IMR-90 (cell line): ENCODE data around the gene RAMP3. TPM values are rescaled to one million over a fixed set of nuclear protein-coding genes. Genes with fewer than 3 reads are reported as not detected.

ENCODE experiments used
- ATAC-seq: fragments of 200-7000 bp; cut with Tn5 transposase; 2 replicates; pipeline ENCODE4 v1.9.1; 2020; ENCODE audit warnings: low read depth, mild to moderate bottlenecking, moderate library complexity
- BruUV-seq: library from RNA; stranded (reverse); fragments of 400-500 nt; replicated peaks from 2 replicates; lab custom pipeline; 2021; lab: Mats Ljungman, UMichigan
- CTCF ChIA-PET: fragments of 300-600 bp; formaldehyde crosslinking; extraction: SDS; loops from one replicate; lab custom pipeline; 2021; ENCODE audit warnings: antibody characterized with exemption; lab: Yijun Ruan, JAX
- POLR2A ChIA-PET: fragments of 300-600 bp; sonication (Branson Sonifier 250); formaldehyde crosslinking; loops from one replicate; lab custom pipeline; 2022; ENCODE audit warnings: antibody characterized with exemption; ENCODE audit not compliant: unreplicated experiment; lab: Charles Lee
- DNase-seq: peaks from one replicate; pipeline ENCODE4 v3.0.0; 2013
- H2AFZ ChIP-seq: replicated peaks from 2 replicates; pipeline ENCODE3; 2013; ENCODE audit warnings: low read length, mild to moderate bottlenecking; ENCODE audit not compliant: poor library complexity
- H2AK5ac ChIP-seq: 2 replicates; pipeline ENCODE4 v1.6.1; 2013; ENCODE audit warnings: low read depth, low read length, inconsistent platforms
- H2AK9ac ChIP-seq: replicated peaks from 2 replicates; pipeline ENCODE3; 2013; ENCODE audit warnings: mild to moderate bottlenecking, low read depth, low read length, moderate library complexity; ENCODE audit not compliant: poor library complexity
- H2BK120ac ChIP-seq: 2 replicates; pipeline ENCODE4 v1.6.1; 2013; ENCODE audit warnings: low read depth, low read length, inconsistent platforms
- H2BK15ac ChIP-seq: 3 replicates; pipeline ENCODE4 v1.6.1; 2013; ENCODE audit warnings: low read depth, low read length, inconsistent platforms
- H2BK20ac ChIP-seq: 2 replicates; pipeline ENCODE4 v1.6.1; 2013; ENCODE audit warnings: low read depth, mild to moderate bottlenecking, inconsistent platforms, low read length, moderate library complexity
- H2BK5ac ChIP-seq: 2 replicates; pipeline ENCODE4 v1.6.1; 2013; ENCODE audit warnings: mild to moderate bottlenecking, low read depth, low read length, inconsistent platforms; ENCODE audit not compliant: poor library complexity, severe bottlenecking
- H3K14ac ChIP-seq: replicated peaks from 2 replicates; pipeline ENCODE4 v1.6.1; 2013; ENCODE audit warnings: low read depth, low read length, inconsistent platforms
- H3K18ac ChIP-seq: 2 replicates; pipeline ENCODE4 v1.6.1; 2013; ENCODE audit warnings: low read depth, low read length, control low read depth
- H3K23ac ChIP-seq: 2 replicates; pipeline ENCODE4 v1.6.1; 2013; ENCODE audit warnings: low read depth, low read length, inconsistent platforms
- H3K27ac ChIP-seq: 2 replicates; pipeline ENCODE4 v1.5.1; 2013; ENCODE audit warnings: mild to moderate bottlenecking, control low read depth, low read length; ENCODE audit not compliant: insufficient read depth
- H3K27me3 ChIP-seq: 2 replicates; pipeline ENCODE4 v1.6.1; 2013; ENCODE audit warnings: low read length; ENCODE audit not compliant: control insufficient read depth, insufficient read depth
- H3K36me3 ChIP-seq: 2 replicates; pipeline ENCODE4 v1.6.1; 2013; ENCODE audit warnings: low read length, mixed read lengths; ENCODE audit not compliant: control insufficient read depth, insufficient read depth
- H3K4ac ChIP-seq: 2 replicates; pipeline ENCODE4 v1.6.1; 2013; ENCODE audit warnings: low read depth, low read length, inconsistent platforms
- H3K4me1 ChIP-seq: 2 replicates; pipeline ENCODE4 v1.6.1; 2013; ENCODE audit warnings: low read length, mixed read lengths; ENCODE audit not compliant: control insufficient read depth, insufficient read depth
- H3K4me2 ChIP-seq: 2 replicates; pipeline ENCODE4 v1.6.1; 2013; ENCODE audit warnings: low read depth, mild to moderate bottlenecking, control low read depth, low read length, moderate library complexity
- H3K4me3 ChIP-seq: 2 replicates; pipeline ENCODE4 v1.5.1; 2013; ENCODE audit warnings: low read depth, mild to moderate bottlenecking, control low read depth, low read length, moderate library complexity; ENCODE audit not compliant: insufficient read depth
- H3K56ac ChIP-seq: 2 replicates; pipeline ENCODE4 v1.6.1; 2013; ENCODE audit warnings: low read length, inconsistent platforms; ENCODE audit not compliant: insufficient read depth; ENCODE audit errors: extremely low read depth
- H3K79me1 ChIP-seq, 2 experiments: 2 replicates each; pipeline ENCODE4 v1.6.1; 2013; ENCODE audit warnings: low read length in 2 of 2, inconsistent platforms in 1 of 2, low read depth in 1 of 2
- H3K9ac ChIP-seq: 2 replicates; pipeline ENCODE4 v1.6.1; 2013; ENCODE audit warnings: low read depth, low read length, control low read depth
- H3K9me1 ChIP-seq: 2 replicates; pipeline ENCODE4 v1.6.1; 2013; ENCODE audit warnings: low read length, inconsistent platforms; ENCODE audit not compliant: insufficient read depth
- H3K9me3 ChIP-seq: 2 replicates; pipeline ENCODE4 v1.6.1; 2013; ENCODE audit warnings: low read length; ENCODE audit not compliant: control insufficient read depth, insufficient read depth
- H4K20me1 ChIP-seq: 2 replicates; pipeline ENCODE4 v1.6.1; 2013; ENCODE audit warnings: low read length, inconsistent platforms; ENCODE audit not compliant: insufficient read depth
- H4K5ac ChIP-seq: 2 replicates; pipeline ENCODE4 v1.6.1; 2013; ENCODE audit warnings: mild to moderate bottlenecking, low read depth, low read length, control low read depth
- H4K8ac ChIP-seq, 2 experiments: 2 replicates each; pipeline ENCODE4 v1.6.1; 2013; ENCODE audit warnings: low read depth in 2 of 2, low read length in 2 of 2, control low read depth in 1 of 2, inconsistent platforms in 1 of 2
- H4K91ac ChIP-seq: 2 replicates; pipeline ENCODE4 v1.6.1; 2013; ENCODE audit warnings: low read depth, low read length, inconsistent platforms; ENCODE audit not compliant: insufficient read depth
- CEBPB ChIP-seq: IDR thresholded peaks from 2 replicates; pipeline ENCODE4 v1.6.1; 2012; ENCODE audit warnings: low read depth, low read length, improper control_type of control experiment
- CTCF ChIP-seq: conservative IDR thresholded peaks from 2 replicates; pipeline ENCODE4 v1.5.1; 2012; ENCODE audit warnings: mild to moderate bottlenecking, low read depth, low read length, improper control_type of control experiment
- MXI1 ChIP-seq: IDR thresholded peaks from 2 replicates; pipeline ENCODE4 v1.6.1; 2012; ENCODE audit warnings: low read depth, mild to moderate bottlenecking, low read length, moderate library complexity, borderline replicate concordance
- SMC3 ChIP-seq: fragments of 150-350 bp; IDR thresholded peaks from 2 replicates; pipeline ENCODE4 v1.6.1; 2016; ENCODE audit warnings: low read depth, mild to moderate bottlenecking, antibody characterized with exemption, low read length, moderate library complexity
- USF2 ChIP-seq: fragments of 150-350 bp; IDR thresholded peaks from 2 replicates; pipeline ENCODE4 v1.6.1; 2017; ENCODE audit warnings: mild to moderate bottlenecking, antibody characterized with exemption, low read length, low read depth
- WGBS, 2 experiments: methylation state at CpG; one replicate each; pipeline versions ENCODE4 v1.1.5 to v1.1.7; 2013; ENCODE audit warnings: missing lambda C conversion rate in 2 of 2; ENCODE audit not compliant: insufficient read length in 1 of 2; ENCODE audit errors: extremely low coverage in 2 of 2; 5-methylcytosine and 5-hydroxymethylcytosine counted together
- dilution Hi-C: fragments of 300-500 bp; cut with HindIII; formaldehyde crosslinking; loops from one replicate; pipeline ENCODE4 v1.14.3; 2018; ENCODE audit warnings: low sequenced_read_pairs; ENCODE audit not compliant: unreplicated experiment
- in situ Hi-C: fragments of 300-500 bp; cut with MboI; formaldehyde crosslinking; loops from 3 replicates; pipeline ENCODE4 v1.14.3; 2019; ENCODE audit warnings: low sequenced_read_pairs, inconsistent platforms, mixed read lengths
- intact Hi-C: fragments of 100-400 bp; cut with micrococcal nuclease; formaldehyde crosslinking; loops from 2 replicates; pipeline ENCODE4 v1.10.0; 2022
- polyA plus RNA-seq, 3 experiments: library from polyadenylated mRNA; depleted of rRNA; stranded (reverse); fragments of >200 nt; gene quantifications; 2 replicates each; pipeline ENCODE4 v1.2.3, GENCODE V29; 2012; ENCODE audit warnings: low replicate concordance in 1 of 3
- total RNA-seq: library from RNA; depleted of rRNA; stranded (reverse); fragments of >200 nt; gene quantifications from 2 replicates; pipeline ENCODE4 v1.2.3, GENCODE V29; 2012; rRNA removed

Gene RAMP3
- total and polyA plus RNA-seq, 2 of the 4 experiments (the other 2 are of a cell fraction), result not detected

GRCh38 chr7:45233249-45233775 is 75.7 kb downstream of the RAMP3 start:
- Histone ChIP-seq H2BK15ac (no peak overlapping the region), H2AK9ac (no peak overlapping the region), H4K91ac (no peak overlapping the region), H3K9ac (no peak overlapping the region), H2AFZ (no peak overlapping the region), H2BK20ac (no peak overlapping the region), H4K8ac (no peak overlapping the region), H3K27ac (no peak overlapping the region), H2BK120ac (no peak overlapping the region), H3K23ac (no peak overlapping the region), H3K36me3 (no peaks in the 10 kb centered on the region), H4K5ac (no peak overlapping the region), H2BK5ac (no peak overlapping the region), H3K4me3 (no peak overlapping the region), H2AK5ac (no peak overlapping the region), H3K79me1 (no peaks in the 10 kb centered on the region), H3K56ac (no peak overlapping the region), H3K4me1 (no peaks in the 10 kb centered on the region), H3K9me1 (no peaks in the 10 kb centered on the region), H3K18ac (no peak overlapping the region), H3K4ac (no peak overlapping the region), H3K4me2 (no peak overlapping the region), H3K27me3 (peaks cover 17% of the 10 kb centered on the region), H3K9me3 (no peaks in the 10 kb centered on the region), H4K20me1 (no peaks in the 10 kb centered on the region), H3K14ac (no peak overlapping the region)
- no CpG with 5 or more reads among the region's 1 CpG for WGBS, 2 experiments
- ChIA-PET CTCF (no interaction called here), POLR2A (no interaction called here)
- DNase-seq (no peak), ATAC-seq (no peak)
- intact Hi-C loops (no loop called here), dilution Hi-C loops (no loop called here), in situ Hi-C loops (no loop called here)
- TF ChIP-seq SMC3 (no peak), MXI1 (no peak), CEBPB (no peak), USF2 (no peak), CTCF (no peak)
- BruUV-seq, result no TSS peak

Other genes with a start within 250 kb of the RAMP3 start
- gene MYO1G, start 178.8 kb upstream of the RAMP3 start, total RNA-seq, result under 0.01 TPM in 2 replicates
- 0.02 and 0.04 TPM in 2 replicates for gene MYO1G, start 178.8 kb upstream of the RAMP3 start, polyA plus RNA-seq (2012; rRNA removed)
- 56.1 and 65.2 TPM in 2 replicates for gene CCM2, start 157.6 kb upstream of the RAMP3 start, total RNA-seq
- 71.7 and 78.5 TPM in 2 replicates for gene CCM2, start 157.6 kb upstream of the RAMP3 start, polyA plus RNA-seq (2012; rRNA removed)
- gene NACAD, start 68.8 kb upstream of the RAMP3 start, total RNA-seq, result 0.54 and 0.56 TPM in 2 replicates
- 2.2 and 2.3 TPM in 2 replicates for gene NACAD, start 68.8 kb upstream of the RAMP3 start, polyA plus RNA-seq (2012; rRNA removed)
- gene TBRG4, start 46.1 kb upstream of the RAMP3 start, total RNA-seq, result 56.7 and 77.6 TPM in 2 replicates
- gene TBRG4, start 46.1 kb upstream of the RAMP3 start, polyA plus RNA-seq (2012; rRNA removed), result 62.0 and 71.6 TPM in 2 replicates